HFF-Myc (cell line): ENCODE results near the gene SHANK1.
"Not testable (repeated sequence)": the region's sequence is repeated elsewhere in the genome, so short reads cannot be mapped to it uniquely, and the experiment has no call there.

Experiments used
- DNase-seq: peaks from one replicate; pipeline ENCODE4 v3.0.0-alpha.2; 2011; ENCODE audit warnings: low read depth; ENCODE audit errors: extremely low read depth
- H3K4me3 ChIP-seq: replicated peaks from 2 replicates; pipeline ENCODE4 v1.5.1; 2011; ENCODE audit warnings: low read depth, mild to moderate bottlenecking, control low read depth, low read length
- CTCF ChIP-seq: IDR thresholded peaks from 2 replicates; pipeline ENCODE4 v1.5.1; 2012; ENCODE audit warnings: mild to moderate bottlenecking, low read depth, low read length, control low read depth; ENCODE audit errors: missing control alignments

Gene SHANK1

GRCh38 chr19:50753879-50754278 lies 34.3 kb upstream of the SHANK1 start:
- no peak overlapping the region for H3K4me3 ChIP-seq
- DNase-seq, result no peak
- no peak for TF ChIP-seq CTCF

- TF ChIP-seq CTCF, result no peak
- H3K4me3 ChIP-seq, result no peak overlapping the region
- DNase-seq, result no peak
These were observed 30.4 kb upstream of the SHANK1 start for GRCh38 chr19:50750010-50750409.

- DNase-seq, result no peak
- no peak overlapping the region for H3K4me3 ChIP-seq
- TF ChIP-seq CTCF, result no peak
These were observed 29.9 kb upstream of the SHANK1 start for GRCh38 chr19:50749490-50749889.

GRCh38 chr19:50747141-50747540 lies 27.5 kb upstream of the SHANK1 start:
- not testable (repeated sequence) for H3K4me3 ChIP-seq

GRCh38 chr19:50745221-50745620 lies 25.6 kb upstream of the SHANK1 start:
- no peak for TF ChIP-seq CTCF

More at GRCh38 chr19:50747141-50747540, 27.5 kb upstream of the SHANK1 start:
- not testable (repeated sequence) for DNase-seq

GRCh38 chr19:50743537-50743936 lies 23.9 kb upstream of the SHANK1 start:
- no peak overlapping the region for H3K4me3 ChIP-seq
- TF ChIP-seq CTCF, result no peak
- DNase-seq, result no peak

More at GRCh38 chr19:50745221-50745620, 25.6 kb upstream of the SHANK1 start:
- no peak overlapping the region for H3K4me3 ChIP-seq
- DNase-seq, result no peak

- DNase-seq, result no peak
- no peak overlapping the region for H3K4me3 ChIP-seq
- TF ChIP-seq CTCF, result no peak
These were observed 21.8 kb upstream of the SHANK1 start for GRCh38 chr19:50741179-50741933.
